K562 (cell line): ENCODE data around the gene GRXCR2. TPM values are rescaled to one million over a fixed set of nuclear protein-coding genes. Genes with fewer than 3 reads are reported as not detected.

ENCODE experiments used
- BCOR ChIP-seq: fragments of 450-650 bp; IDR thresholded peaks from 2 replicates; pipeline ENCODE4 v1.6.1; 2016
- BHLHE40 ChIP-seq: IDR thresholded peaks from 2 replicates; pipeline ENCODE4 v1.6.1; 2011; ENCODE audit warnings: low read length, improper control_type of control experiment
- CBX3 ChIP-seq, 2 experiments: IDR thresholded peaks; 1 replicate in 1 of 2; 2 replicates in 1 of 2; pipeline ENCODE4 v1.6.1; 2012; ENCODE audit warnings: inconsistent platforms in 2 of 2, low read length in 2 of 2, borderline replicate concordance in 1 of 2, control low read depth in 1 of 2
- CHD1 ChIP-seq: fragments of 200-600 bp; sonication (generic); IDR thresholded peaks from one replicate; pipeline ENCODE4 v1.6.1; 2012; ENCODE audit warnings: mild to moderate bottlenecking, moderate library complexity, low read length, inconsistent platforms
- CTBP1 ChIP-seq: fragments of 450-650 bp; IDR thresholded peaks from 2 replicates; pipeline ENCODE4 v1.6.1; 2016; ENCODE audit warnings: borderline replicate concordance
- GABPB1 ChIP-seq: sonication (generic); formaldehyde crosslinking; IDR thresholded peaks from 2 replicates; pipeline ENCODE4 v1.8.0; 2022; ENCODE audit warnings: mild to moderate bottlenecking, missing genetic modification reagents
- HNRNPH1 ChIP-seq: fragments of 200-400 bp; formaldehyde crosslinking; optimal IDR thresholded peaks from 2 replicates; pipeline ENCODE3; 2017; ENCODE audit warnings: low read depth, mild to moderate bottlenecking, low read length, moderate library complexity
- KHSRP ChIP-seq: fragments of 450-650 bp; IDR thresholded peaks from 2 replicates; pipeline ENCODE4 v1.6.1; 2017
- LEF1 ChIP-seq: fragments of 450-650 bp; IDR thresholded peaks from 2 replicates; pipeline ENCODE4 v1.6.1; 2016; ENCODE audit warnings: mild to moderate bottlenecking
- MECOM ChIP-seq: fragments of 250-450 bp; sonication (Bioruptor Pico); IDR thresholded peaks from 2 replicates; pipeline ENCODE4 v1.8.0; 2022; ENCODE audit warnings: inconsistent platforms
- MTA2 ChIP-seq: fragments of 450-650 bp; IDR thresholded peaks from 2 replicates; pipeline ENCODE4 v1.6.1; 2016; ENCODE audit warnings: low read depth
- POLR2B ChIP-seq: fragments of 450-650 bp; IDR thresholded peaks from 2 replicates; pipeline ENCODE4 v1.6.1; 2018; ENCODE audit warnings: low read depth; ENCODE audit not compliant: partially characterized antibody
- POLR3G ChIP-seq: IDR thresholded peaks from 2 replicates; pipeline ENCODE4 v1.6.1; 2011; ENCODE audit not compliant: insufficient read length, insufficient replicate concordance; ENCODE audit errors: extremely low read depth
- PYGO2 ChIP-seq: fragments of 450-650 bp; IDR thresholded peaks from 2 replicates; pipeline ENCODE4 v1.6.1; 2016; ENCODE audit warnings: mild to moderate bottlenecking, missing genetic modification characterization, moderate library complexity, missing compliant biosample characterization
- RNF2 ChIP-seq: sonication (generic); IDR thresholded peaks from 2 replicates; pipeline ENCODE4 v1.6.1; 2016
- RUNX1 ChIP-seq: sonication (generic); IDR thresholded peaks from 2 replicates; pipeline ENCODE4 v1.6.1; 2016; ENCODE audit warnings: antibody characterized with exemption, low read depth
- TOE1 ChIP-seq, 2 experiments: fragments of 450-650 bp in 1 of 2; sonication (generic) in 1 of 2; formaldehyde crosslinking in 1 of 2; IDR thresholded peaks; 2 replicates each; pipeline versions ENCODE4 v1.7.1 to v1.8.0; 2016 to 2022; ENCODE audit warnings: borderline replicate concordance in 2 of 2, mild to moderate bottlenecking in 2 of 2, antibody characterized with exemption in 1 of 2, inconsistent platforms in 1 of 2, low read depth in 1 of 2, missing genetic modification reagents in 1 of 2, moderate library complexity in 1 of 2
- TSC22D4 ChIP-seq: fragments of 450-650 bp; IDR thresholded peaks from 2 replicates; pipeline ENCODE4 v1.6.1; 2016; ENCODE audit warnings: missing genetic modification characterization, missing biosample characterization, control low read depth
- XRCC4 ChIP-seq: IDR thresholded peaks from one replicate; pipeline ENCODE4 v1.6.1; 2011; ENCODE audit not compliant: insufficient read depth, insufficient read length; ENCODE audit errors: extremely low read depth
- ZKSCAN1 ChIP-seq: fragments of 150-350 bp; IDR thresholded peaks from 2 replicates; pipeline ENCODE4 v1.6.1; 2016; ENCODE audit warnings: low read depth, low read length
- ZNF184 ChIP-seq: sonication (generic); formaldehyde crosslinking; IDR thresholded peaks from 2 replicates; pipeline ENCODE4 v1.5.0; 2020; ENCODE audit warnings: missing genetic modification reagents
- ZNF197 ChIP-seq: fragments of 200-800 bp; sonication (Bioruptor generic); IDR thresholded peaks from 2 replicates; pipeline ENCODE4 v1.6.1; 2016; ENCODE audit warnings: low read depth, missing genetic modification characterization, missing compliant biosample characterization
- ZNF3 ChIP-seq: fragments of 250-450 bp; sonication (Bioruptor Pico); IDR thresholded peaks from 2 replicates; pipeline ENCODE4 v1.5.0; 2021; ENCODE audit warnings: mild to moderate bottlenecking, moderate library complexity
- polyA plus RNA-seq, 8 experiments: library from polyadenylated mRNA; depleted of rRNA in 4 of 8; stranded (reverse) in 5 of 8; unstranded in 3 of 8; fragments of >200 nt; fragmentation: Nextera tagmentation in 2 of 8; fragmentation: Illumina TruSeq in 1 of 8; extraction: Ambion mirVana in 2 of 8; extraction: Trizol in 1 of 8; gene quantifications; 2 replicates each; pipeline versions ENCODE4 v1.2.1 to v1.2.3, GENCODE V29; 2011 to 2014; ENCODE audit warnings: inconsistent platforms in 1 of 8, missing spikeins in 1 of 8
- total RNA-seq, 7 experiments: library from RNA; depleted of rRNA in 6 of 7; stranded (reverse); fragments of >200 nt in 6 of 7; fragmentation: Illumina TruSeq in 2 of 7; extraction: Trizol in 2 of 7; gene quantifications; 2 replicates each; pipeline versions ENCODE4 v1.2.1 to v1.2.3, GENCODE V29; 2011 to 2021; ENCODE audit warnings: low replicate concordance in 1 of 7
- TF ChIP-seq, protein P1 (sequence below): fragments of 450-650 bp; conservative IDR thresholded peaks from 2 replicates; pipeline ENCODE4 v1.6.1; 2016; ENCODE audit warnings: missing genetic modification characterization, low read depth, mild to moderate bottlenecking, control low read depth, missing compliant biosample characterization
- TF ChIP-seq, protein P2 (sequence below): fragments of 450-650 bp; formaldehyde crosslinking; IDR thresholded peaks from 2 replicates; pipeline ENCODE4 v1.4.0; 2020; ENCODE audit warnings: mild to moderate bottlenecking, moderate library complexity
- TF ChIP-seq, protein P3 (sequence below): fragments of 250-450 bp; sonication (Bioruptor Pico); IDR thresholded peaks from 2 replicates; pipeline ENCODE4 v1.4.0; 2020; ENCODE audit warnings: mild to moderate bottlenecking, moderate library complexity

Gene GRXCR2
- total and polyA plus RNA-seq, 9 of the 15 experiments (the other 6 are each of a cell fraction or from before 2014, with no cell fraction given): not detected

DNA sequence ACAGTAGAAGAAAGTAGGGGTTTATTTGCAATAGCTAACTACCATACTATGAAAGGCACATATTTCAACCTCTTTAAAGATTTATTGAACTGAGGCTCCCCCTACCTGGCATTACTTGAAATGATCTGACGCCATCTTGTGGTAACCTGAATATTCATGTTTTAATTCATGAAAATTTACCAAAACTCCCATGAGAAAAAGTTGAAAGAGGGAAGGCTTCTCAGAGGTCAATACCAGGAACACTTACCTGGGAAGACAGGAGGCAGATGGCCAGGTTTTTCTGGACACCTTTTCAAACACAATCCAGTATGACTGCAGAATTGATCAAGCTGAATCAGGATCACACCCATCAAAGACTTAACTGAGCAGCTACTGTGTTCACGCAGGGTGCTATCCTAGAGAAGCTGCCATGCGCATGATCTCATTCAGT, 47.0 kb downstream of the GRXCR2 start (continued):
- TF ChIP-seq GABPB1 (CRISPR knock-in tag) (no peak), ZKSCAN1 (no peak), CTBP1 (no peak), POLR3G (no peak), HNRNPH1 (no peak), RUNX1 (no peak), ZNF184 (CRISPR knock-in tag) (no peak), RNF2 (no peak), BCOR (peak; percentile 54), MECOM (no peak), BHLHE40 (no peak), LEF1 (no peak), ZNF3 (CRISPR knock-in tag) (no peak), MTA2 (no peak), TOE1 (IDR thresholded peaks at IDR 0.05; ENCODE audit: borderline replicate concordance) (no peak), TOE1 (CRISPR knock-in tag; IDR thresholded peaks at IDR 0.05; ENCODE audit: borderline replicate concordance, low read depth) (no peak), POLR2B (no peak), KHSRP (no peak), PYGO2 (no peak), TSC22D4 (no peak), CBX3 (IDR thresholded peaks at IDR 0.05; ENCODE audit: borderline replicate concordance in 1 of 2, low read length in 2 of 2) (0 out of 3 replicates have a peak, but pooled peaks of 1 of the 2 experiments have one; percentile 33), CHD1 (no peak), ZNF197 (CRISPR knock-in tag) (no peak), XRCC4 (no peak)
- TF ChIP-seq, protein P1, sequence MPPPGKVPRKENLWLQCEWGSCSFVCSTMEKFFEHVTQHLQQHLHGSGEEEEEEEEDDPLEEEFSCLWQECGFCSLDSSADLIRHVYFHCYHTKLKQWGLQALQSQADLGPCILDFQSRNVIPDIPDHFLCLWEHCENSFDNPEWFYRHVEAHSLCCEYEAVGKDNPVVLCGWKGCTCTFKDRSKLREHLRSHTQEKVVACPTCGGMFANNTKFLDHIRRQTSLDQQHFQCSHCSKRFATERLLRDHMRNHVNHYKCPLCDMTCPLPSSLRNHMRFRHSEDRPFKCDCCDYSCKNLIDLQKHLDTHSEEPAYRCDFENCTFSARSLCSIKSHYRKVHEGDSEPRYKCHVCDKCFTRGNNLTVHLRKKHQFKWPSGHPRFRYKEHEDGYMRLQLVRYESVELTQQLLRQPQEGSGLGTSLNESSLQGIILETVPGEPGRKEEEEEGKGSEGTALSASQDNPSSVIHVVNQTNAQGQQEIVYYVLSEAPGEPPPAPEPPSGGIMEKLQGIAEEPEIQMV (tag): no peak
- TF ChIP-seq, protein P2, sequence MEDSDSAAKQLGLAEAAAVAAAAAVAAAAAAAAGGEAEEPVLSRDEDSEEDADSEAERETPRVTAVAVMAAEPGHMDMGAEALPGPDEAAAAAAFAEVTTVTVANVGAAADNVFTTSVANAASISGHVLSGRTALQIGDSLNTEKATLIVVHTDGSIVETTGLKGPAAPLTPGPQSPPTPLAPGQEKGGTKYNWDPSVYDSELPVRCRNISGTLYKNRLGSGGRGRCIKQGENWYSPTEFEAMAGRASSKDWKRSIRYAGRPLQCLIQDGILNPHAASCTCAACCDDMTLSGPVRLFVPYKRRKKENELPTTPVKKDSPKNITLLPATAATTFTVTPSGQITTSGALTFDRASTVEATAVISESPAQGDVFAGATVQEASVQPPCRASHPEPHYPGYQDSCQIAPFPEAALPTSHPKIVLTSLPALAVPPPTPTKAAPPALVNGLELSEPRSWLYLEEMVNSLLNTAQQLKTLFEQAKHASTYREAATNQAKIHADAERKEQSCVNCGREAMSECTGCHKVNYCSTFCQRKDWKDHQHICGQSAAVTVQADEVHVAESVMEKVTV: peak; percentile 64
- TF ChIP-seq, protein P3, sequence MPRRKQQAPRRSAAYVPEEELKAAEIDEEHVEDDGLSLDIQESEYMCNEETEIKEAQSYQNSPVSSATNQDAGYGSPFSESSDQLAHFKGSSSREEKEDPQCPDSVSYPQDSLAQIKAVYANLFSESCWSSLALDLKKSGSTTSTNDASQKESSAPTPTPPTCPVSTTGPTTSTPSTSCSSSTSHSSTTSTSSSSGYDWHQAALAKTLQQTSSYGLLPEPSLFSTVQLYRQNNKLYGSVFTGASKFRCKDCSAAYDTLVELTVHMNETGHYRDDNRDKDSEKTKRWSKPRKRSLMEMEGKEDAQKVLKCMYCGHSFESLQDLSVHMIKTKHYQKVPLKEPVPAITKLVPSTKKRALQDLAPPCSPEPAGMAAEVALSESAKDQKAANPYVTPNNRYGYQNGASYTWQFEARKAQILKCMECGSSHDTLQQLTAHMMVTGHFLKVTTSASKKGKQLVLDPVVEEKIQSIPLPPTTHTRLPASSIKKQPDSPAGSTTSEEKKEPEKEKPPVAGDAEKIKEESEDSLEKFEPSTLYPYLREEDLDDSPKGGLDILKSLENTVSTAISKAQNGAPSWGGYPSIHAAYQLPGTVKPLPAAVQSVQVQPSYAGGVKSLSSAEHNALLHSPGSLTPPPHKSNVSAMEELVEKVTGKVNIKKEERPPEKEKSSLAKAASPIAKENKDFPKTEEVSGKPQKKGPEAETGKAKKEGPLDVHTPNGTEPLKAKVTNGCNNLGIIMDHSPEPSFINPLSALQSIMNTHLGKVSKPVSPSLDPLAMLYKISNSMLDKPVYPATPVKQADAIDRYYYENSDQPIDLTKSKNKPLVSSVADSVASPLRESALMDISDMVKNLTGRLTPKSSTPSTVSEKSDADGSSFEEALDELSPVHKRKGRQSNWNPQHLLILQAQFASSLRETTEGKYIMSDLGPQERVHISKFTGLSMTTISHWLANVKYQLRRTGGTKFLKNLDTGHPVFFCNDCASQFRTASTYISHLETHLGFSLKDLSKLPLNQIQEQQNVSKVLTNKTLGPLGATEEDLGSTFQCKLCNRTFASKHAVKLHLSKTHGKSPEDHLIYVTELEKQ (CRISPR knock-in tag): no peak
